ENCODE data around the gene FAM163B. TPM values are rescaled to one million over a fixed set of nuclear protein-coding genes. Genes with fewer than 3 reads are reported as not detected.

FAM163B gene
- polyA plus RNA-seq, 1 of the 3 experiments (the other 2 are of a cell fraction), result 0.05 TPM

DNA sequence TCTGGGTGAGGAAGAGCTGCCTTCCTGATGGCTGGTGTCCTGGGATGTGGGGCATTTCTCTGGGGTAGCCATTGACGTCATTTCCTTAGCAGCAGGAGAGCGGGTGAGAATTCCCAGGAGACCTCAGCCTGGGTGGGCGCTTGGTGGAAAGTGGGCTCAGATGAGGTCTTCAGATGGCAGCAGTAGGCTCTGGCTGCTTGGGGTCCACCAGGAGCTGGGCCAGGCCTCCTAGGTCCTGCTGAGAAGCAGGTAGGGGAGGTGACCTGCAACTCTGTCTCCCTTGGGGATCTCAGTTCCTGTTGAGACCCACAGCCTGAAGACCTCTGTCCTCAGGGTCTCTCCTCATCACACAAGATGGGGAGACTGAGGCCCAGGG lies 31.5 kb downstream of the FAM163B start:
- peaks cover 0 to 77% of the 10 kb centered on the region in 2 experiments; a peak in 2 of 4 replicates for H3K4me1 ChIP-seq (ENCODE audit: control insufficient read depth in 1 of 2, insufficient read depth in 2 of 2, low read depth in 1 of 2, low read length in 1 of 2)
- H2AFZ ChIP-seq (ENCODE audit: low read depth), result no peak overlapping the region
- no peaks in the 10 kb centered on the region for H4K20me1 ChIP-seq (ENCODE audit: insufficient read depth)
- no peaks in the 10 kb centered on the region for H3F3A ChIP-seq (replicated peaks; ENCODE audit: insufficient read depth)
- no peaks in the 10 kb centered on the region for H3K36me3 ChIP-seq (replicated peaks in 1 of 2; ENCODE audit: control insufficient read depth in 1 of 2, insufficient read depth in 2 of 2, low read length in 1 of 2)
- no peak overlapping the region for H3K9ac ChIP-seq
- no peaks in the 10 kb centered on the region for H3K9me2 ChIP-seq
- H3K79me2 ChIP-seq (ENCODE audit: insufficient read depth), result no peaks in the 10 kb centered on the region
- ChIA-PET POLR2A (no interaction called here), CTCF (interaction anchor here (0.6 to 1.2 kb wide), 2 partner anchors 44 to 110 kb away, joined by 3 read pairs; partner anchors contain the start of gene ADAMTSL2)
- no peak overlapping the region for H3K4me3 ChIP-seq (ENCODE audit: low read depth in 2 of 2, low read length in 1 of 2)
- DNase-seq, result no peak
- no peaks in the 10 kb centered on the region for H3K27me3 ChIP-seq (ENCODE audit: insufficient read depth)
- 84% methylated on average over 3 of the region's 3 CpGs for WGBS (ENCODE audit: low lambda C conversion rate)
- TF ChIP-seq, protein P1, sequence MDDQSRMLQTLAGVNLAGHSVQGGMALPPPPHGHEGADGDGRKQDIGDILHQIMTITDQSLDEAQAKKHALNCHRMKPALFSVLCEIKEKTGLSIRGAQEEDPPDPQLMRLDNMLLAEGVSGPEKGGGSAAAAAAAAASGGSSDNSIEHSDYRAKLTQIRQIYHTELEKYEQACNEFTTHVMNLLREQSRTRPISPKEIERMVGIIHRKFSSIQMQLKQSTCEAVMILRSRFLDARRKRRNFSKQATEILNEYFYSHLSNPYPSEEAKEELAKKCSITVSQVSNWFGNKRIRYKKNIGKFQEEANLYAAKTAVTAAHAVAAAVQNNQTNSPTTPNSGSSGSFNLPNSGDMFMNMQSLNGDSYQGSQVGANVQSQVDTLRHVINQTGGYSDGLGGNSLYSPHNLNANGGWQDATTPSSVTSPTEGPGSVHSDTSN (IDR thresholded peaks at IDR 0.05), result no peak
- TF ChIP-seq RFX5 (IDR thresholded peaks at IDR 0.05; ENCODE audit: low read length), result no peak
- TF ChIP-seq, protein P2, sequence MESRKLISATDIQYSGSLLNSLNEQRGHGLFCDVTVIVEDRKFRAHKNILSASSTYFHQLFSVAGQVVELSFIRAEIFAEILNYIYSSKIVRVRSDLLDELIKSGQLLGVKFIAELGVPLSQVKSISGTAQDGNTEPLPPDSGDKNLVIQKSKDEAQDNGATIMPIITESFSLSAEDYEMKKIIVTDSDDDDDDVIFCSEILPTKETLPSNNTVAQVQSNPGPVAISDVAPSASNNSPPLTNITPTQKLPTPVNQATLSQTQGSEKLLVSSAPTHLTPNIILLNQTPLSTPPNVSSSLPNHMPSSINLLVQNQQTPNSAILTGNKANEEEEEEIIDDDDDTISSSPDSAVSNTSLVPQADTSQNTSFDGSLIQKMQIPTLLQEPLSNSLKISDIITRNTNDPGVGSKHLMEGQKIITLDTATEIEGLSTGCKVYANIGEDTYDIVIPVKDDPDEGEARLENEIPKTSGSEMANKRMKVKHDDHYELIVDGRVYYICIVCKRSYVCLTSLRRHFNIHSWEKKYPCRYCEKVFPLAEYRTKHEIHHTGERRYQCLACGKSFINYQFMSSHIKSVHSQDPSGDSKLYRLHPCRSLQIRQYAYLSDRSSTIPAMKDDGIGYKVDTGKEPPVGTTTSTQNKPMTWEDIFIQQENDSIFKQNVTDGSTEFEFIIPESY (IDR thresholded peaks at IDR 0.05; ENCODE audit: borderline replicate concordance, low read depth), result no peak
- no peak for TF ChIP-seq JUND (IDR thresholded peaks at IDR 0.05)
- no peak for TF ChIP-seq GABPA (IDR thresholded peaks at IDR 0.05; ENCODE audit: low read depth)
- TF ChIP-seq, protein P3, sequence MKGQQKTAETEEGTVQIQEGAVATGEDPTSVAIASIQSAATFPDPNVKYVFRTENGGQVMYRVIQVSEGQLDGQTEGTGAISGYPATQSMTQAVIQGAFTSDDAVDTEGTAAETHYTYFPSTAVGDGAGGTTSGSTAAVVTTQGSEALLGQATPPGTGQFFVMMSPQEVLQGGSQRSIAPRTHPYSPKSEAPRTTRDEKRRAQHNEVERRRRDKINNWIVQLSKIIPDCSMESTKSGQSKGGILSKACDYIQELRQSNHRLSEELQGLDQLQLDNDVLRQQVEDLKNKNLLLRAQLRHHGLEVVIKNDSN (IDR thresholded peaks at IDR 0.05; ENCODE audit: borderline replicate concordance, low read depth), result no peak
- TF ChIP-seq FOSL2 (IDR thresholded peaks at IDR 0.05; ENCODE audit: borderline replicate concordance, low read depth), result no peak
- TF ChIP-seq YY1 (IDR thresholded peaks at IDR 0.05; ENCODE audit: low read depth), result no peak
- no peak for TF ChIP-seq TAF1 (IDR thresholded peaks at IDR 0.05; ENCODE audit: borderline replicate concordance, low read depth, low read length)
- no peak for TF ChIP-seq MXI1 (IDR thresholded peaks at IDR 0.05; ENCODE audit: low read depth, low read length)
- no peak for TF ChIP-seq TEAD4 (IDR thresholded peaks at IDR 0.05; ENCODE audit: borderline replicate concordance, insufficient read depth)
- no peak for TF ChIP-seq NFIC (IDR thresholded peaks at IDR 0.05; ENCODE audit: borderline replicate concordance)
- TF ChIP-seq, protein P4, sequence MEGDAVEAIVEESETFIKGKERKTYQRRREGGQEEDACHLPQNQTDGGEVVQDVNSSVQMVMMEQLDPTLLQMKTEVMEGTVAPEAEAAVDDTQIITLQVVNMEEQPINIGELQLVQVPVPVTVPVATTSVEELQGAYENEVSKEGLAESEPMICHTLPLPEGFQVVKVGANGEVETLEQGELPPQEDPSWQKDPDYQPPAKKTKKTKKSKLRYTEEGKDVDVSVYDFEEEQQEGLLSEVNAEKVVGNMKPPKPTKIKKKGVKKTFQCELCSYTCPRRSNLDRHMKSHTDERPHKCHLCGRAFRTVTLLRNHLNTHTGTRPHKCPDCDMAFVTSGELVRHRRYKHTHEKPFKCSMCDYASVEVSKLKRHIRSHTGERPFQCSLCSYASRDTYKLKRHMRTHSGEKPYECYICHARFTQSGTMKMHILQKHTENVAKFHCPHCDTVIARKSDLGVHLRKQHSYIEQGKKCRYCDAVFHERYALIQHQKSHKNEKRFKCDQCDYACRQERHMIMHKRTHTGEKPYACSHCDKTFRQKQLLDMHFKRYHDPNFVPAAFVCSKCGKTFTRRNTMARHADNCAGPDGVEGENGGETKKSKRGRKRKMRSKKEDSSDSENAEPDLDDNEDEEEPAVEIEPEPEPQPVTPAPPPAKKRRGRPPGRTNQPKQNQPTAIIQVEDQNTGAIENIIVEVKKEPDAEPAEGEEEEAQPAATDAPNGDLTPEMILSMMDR (IDR thresholded peaks at IDR 0.05), result no peak
- TF ChIP-seq MEF2A (IDR thresholded peaks at IDR 0.05; ENCODE audit: borderline replicate concordance, low read depth), result no peak
- no peak for TF ChIP-seq FOXM1 (IDR thresholded peaks at IDR 0.05; ENCODE audit: low read depth)
- TF ChIP-seq, protein P5, sequence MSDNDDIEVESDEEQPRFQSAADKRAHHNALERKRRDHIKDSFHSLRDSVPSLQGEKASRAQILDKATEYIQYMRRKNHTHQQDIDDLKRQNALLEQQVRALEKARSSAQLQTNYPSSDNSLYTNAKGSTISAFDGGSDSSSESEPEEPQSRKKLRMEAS (IDR thresholded peaks at IDR 0.05; ENCODE audit: low read depth), result no peak
- no peak overlapping the region for H3K4me2 ChIP-seq
- H3K27ac ChIP-seq (ENCODE audit: low read depth in 2 of 2, low read length in 1 of 2), result peak overlapping the region in 1 of 2 experiments; percentile 64; a peak in 2 of 4 replicates
- no peaks in the 10 kb centered on the region for H3K9me3 ChIP-seq

Data from SK-N-SH (cell line).